SK-N-SH treated with all-trans-retinoic acid at 6 μM for 48 hours (cell line): ENCODE measurements around the gene DIP2C.
A peak's percentile ranks its signal among the peaks of the same experiment; 100 is the strongest.

Experiments
- ATAC-seq: fragments of 200-7000 bp; cut with Tn5 transposase; 3 replicates; pipeline ENCODE4 v1.9.1; 2020; ENCODE audit warnings: mild to moderate bottlenecking, moderate library complexity
- ARNTL ChIP-seq: fragments of 450-650 bp; formaldehyde crosslinking; IDR thresholded peaks from 2 replicates; pipeline ENCODE4 v1.5.0; 2020; ENCODE audit warnings: low read depth, mild to moderate bottlenecking, moderate library complexity, borderline replicate concordance
- BACH2 ChIP-seq: fragments of 250-450 bp; sonication (Bioruptor Pico); IDR thresholded peaks from 2 replicates; pipeline ENCODE4 v1.9.0; 2021; ENCODE audit warnings: mild to moderate bottlenecking, borderline replicate concordance
- CSDC2 ChIP-seq: fragments of 250-450 bp; sonication (Bioruptor Pico); IDR thresholded peaks from 2 replicates; pipeline ENCODE4 v1.5.0; 2020; ENCODE audit warnings: mild to moderate bottlenecking, moderate library complexity
- ESRRG ChIP-seq: fragments of 250-450 bp; sonication (Bioruptor Pico); IDR thresholded peaks from 2 replicates; pipeline ENCODE4 v1.6.1; 2021; ENCODE audit warnings: mild to moderate bottlenecking
- GLIS3 ChIP-seq: fragments of 250-450 bp; sonication (Bioruptor Pico); IDR thresholded peaks from 2 replicates; pipeline ENCODE4 v1.5.0; 2020; ENCODE audit warnings: mild to moderate bottlenecking, moderate library complexity
- ISL1 ChIP-seq: fragments of 250-450 bp; sonication (Bioruptor Pico); IDR thresholded peaks from 2 replicates; pipeline ENCODE4 v2.1.2; 2022; ENCODE audit warnings: mild to moderate bottlenecking, moderate library complexity
- SNAI2 ChIP-seq: fragments of 250-450 bp; sonication (Bioruptor Pico); IDR thresholded peaks from 2 replicates; pipeline ENCODE4 v1.5.0; 2020; ENCODE audit warnings: mild to moderate bottlenecking, moderate library complexity
- TCF4 ChIP-seq: fragments of 250-450 bp; sonication (Bioruptor Pico); IDR thresholded peaks from 2 replicates; pipeline ENCODE4 v1.8.0; 2021; ENCODE audit warnings: mild to moderate bottlenecking, moderate library complexity, borderline replicate concordance
- TOX ChIP-seq: fragments of 250-450 bp; sonication (Bioruptor Pico); IDR thresholded peaks from 2 replicates; pipeline ENCODE4 v1.8.0; 2021; ENCODE audit warnings: mild to moderate bottlenecking, moderate library complexity, borderline replicate concordance
- ZNF565 ChIP-seq: fragments of 450-650 bp; formaldehyde crosslinking; conservative IDR thresholded peaks from 2 replicates; pipeline ENCODE4 v1.5.0; 2020; ENCODE audit warnings: low read depth, mild to moderate bottlenecking, moderate library complexity
- ZNF70 ChIP-seq: fragments of 450-650 bp; formaldehyde crosslinking; IDR thresholded peaks from 2 replicates; pipeline ENCODE4 v1.5.0; 2020; ENCODE audit warnings: mild to moderate bottlenecking, moderate library complexity
- TF ChIP-seq, protein P1 (sequence below): fragments of 250-450 bp; sonication (Bioruptor Pico); IDR thresholded peaks from 2 replicates; pipeline ENCODE4 v1.5.1; 2021; ENCODE audit warnings: mild to moderate bottlenecking, moderate library complexity
- TF ChIP-seq, protein P2 (sequence below): fragments of 250-450 bp; sonication (Bioruptor Pico); IDR thresholded peaks from 2 replicates; pipeline ENCODE4 v1.8.0; 2020; ENCODE audit warnings: mild to moderate bottlenecking, moderate library complexity, borderline replicate concordance
- TF ChIP-seq, protein P3 (sequence below): fragments of 250-450 bp; sonication (Bioruptor Pico); IDR thresholded peaks from 2 replicates; pipeline ENCODE4 v1.5.0; 2020; ENCODE audit warnings: mild to moderate bottlenecking, moderate library complexity
- TF ChIP-seq, protein P4 (sequence below): fragments of 250-450 bp; sonication (Bioruptor Pico); IDR thresholded peaks from 2 replicates; pipeline ENCODE4 v1.5.1; 2020; ENCODE audit warnings: low read depth, mild to moderate bottlenecking, moderate library complexity
- TF ChIP-seq, protein P5 (sequence below): fragments of 250-450 bp; sonication (Bioruptor Pico); IDR thresholded peaks from 2 replicates; pipeline ENCODE4 v1.8.0; 2021; ENCODE audit warnings: low read depth, mild to moderate bottlenecking, moderate library complexity, borderline replicate concordance

DIP2C gene

DNA sequence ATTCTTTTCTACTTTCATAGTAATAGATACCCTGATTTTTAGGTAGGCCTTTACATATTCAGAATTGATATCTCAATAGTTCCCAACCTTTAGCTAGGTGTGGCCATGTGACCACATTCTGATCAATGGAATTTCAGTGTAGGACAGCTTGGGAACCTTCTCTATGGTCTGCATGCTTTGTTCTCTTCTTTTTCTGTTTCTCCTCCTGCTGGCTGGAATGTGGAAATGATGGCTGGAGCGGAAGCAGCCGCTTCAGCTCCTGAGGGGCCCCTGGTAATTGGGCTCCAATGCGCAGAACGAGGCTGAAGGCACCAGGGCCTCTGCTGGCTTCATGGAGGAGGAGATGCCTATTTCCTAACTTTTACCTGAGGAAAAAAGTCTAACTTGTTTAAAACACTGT is 401.7 kb downstream of the DIP2C start:
- 0 out of 3 replicates have a peak, but pooled peaks have one; percentile 40 for ATAC-seq
- TF ChIP-seq BACH2 (CRISPR knock-in tag) = no peak

DNA sequence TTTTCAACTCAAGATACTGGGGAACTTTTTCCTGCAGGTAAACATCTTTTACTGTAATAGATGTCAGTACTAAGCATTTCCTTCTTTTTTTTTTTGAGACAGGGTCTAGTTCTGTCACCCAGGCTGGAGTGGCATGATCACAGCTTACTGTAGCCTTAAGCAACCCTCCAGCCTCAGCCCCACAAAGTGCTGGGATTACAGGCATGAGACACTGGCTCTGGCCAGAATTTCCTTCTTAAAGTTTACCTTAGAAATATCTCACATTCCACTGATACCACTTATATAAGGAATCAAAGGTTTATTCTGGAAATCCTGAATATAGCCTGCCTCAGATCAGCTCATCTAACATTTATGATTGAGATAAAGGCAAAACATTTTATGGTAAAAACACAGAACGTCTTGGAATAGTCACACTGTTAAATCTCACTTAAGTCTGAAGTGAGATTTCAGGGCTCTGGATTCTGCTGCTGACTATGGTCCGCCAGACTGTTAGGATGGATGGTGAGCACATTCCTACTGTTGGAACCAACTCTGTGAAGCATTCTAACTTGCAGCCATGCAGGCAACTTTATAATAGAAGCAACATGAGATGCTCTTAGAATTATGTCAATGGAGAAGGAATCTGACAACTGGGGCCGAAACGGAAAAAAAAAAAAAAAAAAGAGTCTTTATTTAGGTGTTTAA is 402.3 kb downstream of the DIP2C start:
- no peak for ATAC-seq
- TF ChIP-seq SNAI2 (CRISPR knock-in tag) (no peak), TCF4 (no peak), ESRRG (CRISPR knock-in tag) (no peak), GLIS3 (CRISPR knock-in tag) (no peak), TOX (CRISPR knock-in tag) (no peak), ZNF565 (no peak), ISL1 (CRISPR knock-in tag) (no peak)
- TF ChIP-seq, protein P1, sequence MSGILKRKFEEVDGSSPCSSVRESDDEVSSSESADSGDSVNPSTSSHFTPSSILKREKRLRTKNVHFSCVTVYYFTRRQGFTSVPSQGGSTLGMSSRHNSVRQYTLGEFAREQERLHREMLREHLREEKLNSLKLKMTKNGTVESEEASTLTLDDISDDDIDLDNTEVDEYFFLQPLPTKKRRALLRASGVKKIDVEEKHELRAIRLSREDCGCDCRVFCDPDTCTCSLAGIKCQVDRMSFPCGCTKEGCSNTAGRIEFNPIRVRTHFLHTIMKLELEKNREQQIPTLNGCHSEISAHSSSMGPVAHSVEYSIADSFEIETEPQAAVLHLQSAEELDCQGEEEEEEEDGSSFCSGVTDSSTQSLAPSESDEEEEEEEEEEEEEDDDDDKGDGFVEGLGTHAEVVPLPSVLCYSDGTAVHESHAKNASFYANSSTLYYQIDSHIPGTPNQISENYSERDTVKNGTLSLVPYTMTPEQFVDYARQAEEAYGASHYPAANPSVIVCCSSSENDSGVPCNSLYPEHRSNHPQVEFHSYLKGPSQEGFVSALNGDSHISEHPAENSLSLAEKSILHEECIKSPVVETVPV (CRISPR knock-in tag) = no peak
- TF ChIP-seq, protein P2, sequence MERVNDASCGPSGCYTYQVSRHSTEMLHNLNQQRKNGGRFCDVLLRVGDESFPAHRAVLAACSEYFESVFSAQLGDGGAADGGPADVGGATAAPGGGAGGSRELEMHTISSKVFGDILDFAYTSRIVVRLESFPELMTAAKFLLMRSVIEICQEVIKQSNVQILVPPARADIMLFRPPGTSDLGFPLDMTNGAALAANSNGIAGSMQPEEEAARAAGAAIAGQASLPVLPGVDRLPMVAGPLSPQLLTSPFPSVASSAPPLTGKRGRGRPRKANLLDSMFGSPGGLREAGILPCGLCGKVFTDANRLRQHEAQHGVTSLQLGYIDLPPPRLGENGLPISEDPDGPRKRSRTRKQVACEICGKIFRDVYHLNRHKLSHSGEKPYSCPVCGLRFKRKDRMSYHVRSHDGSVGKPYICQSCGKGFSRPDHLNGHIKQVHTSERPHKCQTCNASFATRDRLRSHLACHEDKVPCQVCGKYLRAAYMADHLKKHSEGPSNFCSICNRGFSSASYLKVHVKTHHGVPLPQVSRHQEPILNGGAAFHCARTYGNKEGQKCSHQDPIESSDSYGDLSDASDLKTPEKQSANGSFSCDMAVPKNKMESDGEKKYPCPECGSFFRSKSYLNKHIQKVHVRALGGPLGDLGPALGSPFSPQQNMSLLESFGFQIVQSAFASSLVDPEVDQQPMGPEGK (CRISPR knock-in tag) = no peak
- TF ChIP-seq, protein P3, sequence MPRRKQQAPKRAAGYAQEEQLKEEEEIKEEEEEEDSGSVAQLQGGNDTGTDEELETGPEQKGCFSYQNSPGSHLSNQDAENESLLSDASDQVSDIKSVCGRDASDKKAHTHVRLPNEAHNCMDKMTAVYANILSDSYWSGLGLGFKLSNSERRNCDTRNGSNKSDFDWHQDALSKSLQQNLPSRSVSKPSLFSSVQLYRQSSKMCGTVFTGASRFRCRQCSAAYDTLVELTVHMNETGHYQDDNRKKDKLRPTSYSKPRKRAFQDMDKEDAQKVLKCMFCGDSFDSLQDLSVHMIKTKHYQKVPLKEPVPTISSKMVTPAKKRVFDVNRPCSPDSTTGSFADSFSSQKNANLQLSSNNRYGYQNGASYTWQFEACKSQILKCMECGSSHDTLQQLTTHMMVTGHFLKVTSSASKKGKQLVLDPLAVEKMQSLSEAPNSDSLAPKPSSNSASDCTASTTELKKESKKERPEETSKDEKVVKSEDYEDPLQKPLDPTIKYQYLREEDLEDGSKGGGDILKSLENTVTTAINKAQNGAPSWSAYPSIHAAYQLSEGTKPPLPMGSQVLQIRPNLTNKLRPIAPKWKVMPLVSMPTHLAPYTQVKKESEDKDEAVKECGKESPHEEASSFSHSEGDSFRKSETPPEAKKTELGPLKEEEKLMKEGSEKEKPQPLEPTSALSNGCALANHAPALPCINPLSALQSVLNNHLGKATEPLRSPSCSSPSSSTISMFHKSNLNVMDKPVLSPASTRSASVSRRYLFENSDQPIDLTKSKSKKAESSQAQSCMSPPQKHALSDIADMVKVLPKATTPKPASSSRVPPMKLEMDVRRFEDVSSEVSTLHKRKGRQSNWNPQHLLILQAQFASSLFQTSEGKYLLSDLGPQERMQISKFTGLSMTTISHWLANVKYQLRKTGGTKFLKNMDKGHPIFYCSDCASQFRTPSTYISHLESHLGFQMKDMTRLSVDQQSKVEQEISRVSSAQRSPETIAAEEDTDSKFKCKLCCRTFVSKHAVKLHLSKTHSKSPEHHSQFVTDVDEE (CRISPR knock-in tag) = no peak
- TF ChIP-seq, protein P4, sequence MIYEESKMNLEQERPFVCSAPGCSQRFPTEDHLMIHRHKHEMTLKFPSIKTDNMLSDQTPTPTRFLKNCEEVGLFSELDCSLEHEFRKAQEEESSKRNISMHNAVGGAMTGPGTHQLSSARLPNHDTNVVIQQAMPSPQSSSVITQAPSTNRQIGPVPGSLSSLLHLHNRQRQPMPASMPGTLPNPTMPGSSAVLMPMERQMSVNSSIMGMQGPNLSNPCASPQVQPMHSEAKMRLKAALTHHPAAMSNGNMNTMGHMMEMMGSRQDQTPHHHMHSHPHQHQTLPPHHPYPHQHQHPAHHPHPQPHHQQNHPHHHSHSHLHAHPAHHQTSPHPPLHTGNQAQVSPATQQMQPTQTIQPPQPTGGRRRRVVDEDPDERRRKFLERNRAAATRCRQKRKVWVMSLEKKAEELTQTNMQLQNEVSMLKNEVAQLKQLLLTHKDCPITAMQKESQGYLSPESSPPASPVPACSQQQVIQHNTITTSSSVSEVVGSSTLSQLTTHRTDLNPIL (CRISPR knock-in tag) = no peak
- TF ChIP-seq, protein P5, sequence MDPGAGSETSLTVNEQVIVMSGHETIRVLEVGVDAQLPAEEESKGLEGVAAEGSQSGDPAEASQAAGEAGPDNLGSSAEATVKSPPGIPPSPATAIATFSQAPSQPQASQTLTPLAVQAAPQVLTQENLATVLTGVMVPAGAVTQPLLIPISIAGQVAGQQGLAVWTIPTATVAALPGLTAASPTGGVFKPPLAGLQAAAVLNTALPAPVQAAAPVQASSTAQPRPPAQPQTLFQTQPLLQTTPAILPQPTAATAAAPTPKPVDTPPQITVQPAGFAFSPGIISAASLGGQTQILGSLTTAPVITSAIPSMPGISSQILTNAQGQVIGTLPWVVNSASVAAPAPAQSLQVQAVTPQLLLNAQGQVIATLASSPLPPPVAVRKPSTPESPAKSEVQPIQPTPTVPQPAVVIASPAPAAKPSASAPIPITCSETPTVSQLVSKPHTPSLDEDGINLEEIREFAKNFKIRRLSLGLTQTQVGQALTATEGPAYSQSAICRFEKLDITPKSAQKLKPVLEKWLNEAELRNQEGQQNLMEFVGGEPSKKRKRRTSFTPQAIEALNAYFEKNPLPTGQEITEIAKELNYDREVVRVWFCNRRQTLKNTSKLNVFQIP (CRISPR knock-in tag) = no peak
- TF ChIP-seq, all 23 proteins: peak for 0

DNA sequence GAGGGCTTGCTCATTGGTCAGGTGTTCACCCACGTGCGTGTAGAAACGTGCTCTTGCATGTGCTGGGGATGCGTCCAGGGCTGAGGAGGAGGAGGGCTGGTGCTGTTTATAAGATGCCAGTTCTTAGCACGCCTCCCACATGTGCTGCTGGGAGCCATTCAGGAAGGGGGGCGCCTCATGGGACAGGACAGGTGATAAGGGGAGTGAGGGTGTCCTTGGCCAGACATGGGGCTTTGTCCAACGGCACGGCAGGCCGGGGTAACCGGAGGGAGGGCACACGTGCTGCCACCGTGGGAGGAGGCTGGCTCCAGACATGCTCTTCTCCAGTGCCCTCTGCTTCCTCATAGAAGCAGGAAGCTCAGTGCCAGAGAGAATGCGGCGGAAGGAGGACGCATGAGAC is 404.3 kb downstream of the DIP2C start:
- no peak for TF ChIP-seq CSDC2 (CRISPR knock-in tag)
- ATAC-seq = no peak

DNA sequence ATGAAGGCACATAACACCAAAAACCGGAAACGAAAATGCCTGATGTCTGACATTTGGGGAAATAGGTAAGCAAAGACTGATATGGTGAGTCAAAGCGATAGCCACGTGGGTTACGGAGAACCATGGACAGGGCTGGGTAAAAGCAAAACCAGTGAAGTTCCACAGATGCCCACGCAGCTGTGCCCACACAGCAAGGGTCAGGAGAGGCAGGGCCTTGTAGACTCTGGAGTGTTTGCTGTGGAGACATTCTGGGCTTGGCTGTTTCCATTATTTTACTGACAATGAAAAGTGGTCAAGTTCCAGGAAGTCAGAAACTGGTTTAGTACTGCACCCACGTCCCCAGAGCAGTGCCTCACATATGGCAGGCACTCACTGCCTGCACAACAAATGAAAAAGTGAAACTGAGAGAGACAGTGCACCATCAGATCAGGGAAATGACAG is 405.5 kb downstream of the DIP2C start:
- ATAC-seq = no peak
- TF ChIP-seq ARNTL (CRISPR knock-in tag) = no peak
- TF ChIP-seq ZNF70 (CRISPR knock-in tag) = no peak

DNA sequence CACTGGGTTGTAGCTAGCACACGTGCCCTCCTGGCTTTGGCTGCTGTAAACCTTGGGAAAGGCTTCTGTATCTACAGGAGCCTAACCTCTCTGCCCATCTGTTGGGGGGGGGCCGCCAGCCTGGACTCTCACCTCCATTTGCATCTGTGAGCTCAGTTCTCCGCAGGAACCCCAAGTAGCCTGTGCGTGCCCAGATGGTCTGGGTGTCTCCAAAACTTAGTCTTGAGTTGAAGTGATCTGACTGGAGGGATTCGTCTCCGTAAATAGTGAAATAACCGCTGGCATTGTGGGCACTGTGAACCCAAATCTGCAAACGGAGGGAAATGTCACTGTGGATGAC is 406.4 kb downstream of the DIP2C start:
- TF ChIP-seq ISL1 (CRISPR knock-in tag) = no peak
- TF ChIP-seq, protein P2 (CRISPR knock-in tag) = no peak
- ATAC-seq = no peak
